ENCODE data around the gene DMRTB1.
"Not testable (repeated sequence)": the region's sequence is repeated elsewhere in the genome, so short reads cannot be mapped to it uniquely, and the experiment has no call there.

DMRTB1 gene

GRCh38 chr1:53459321-53460175 lies at the start of gene DMRTB1:
DMRTB1 (plus strand) TSS chr1:53459399; CDS start chr1:53459454, 55 bp downstream.
- DNase-seq (ENCODE audit: low read depth in 2 of 2): no peak

- no peak for DNase-seq (ENCODE audit: low read depth in 2 of 2)
Observed at GRCh38 chr1:53409695-53410094, 49.5 kb upstream of the DMRTB1 start.

- DNase-seq (ENCODE audit: low read depth in 2 of 2): peak; percentile 7 to 27
Observed at GRCh38 chr1:53410100-53410541, 49.1 kb upstream of the DMRTB1 start.

- no peak for DNase-seq (ENCODE audit: low read depth in 2 of 2)
Observed at GRCh38 chr1:53410701-53411100, 48.5 kb upstream of the DMRTB1 start.

- no peak for DNase-seq (ENCODE audit: low read depth in 2 of 2)
Observed at GRCh38 chr1:53411541-53412152, 47.6 kb upstream of the DMRTB1 start.

GRCh38 chr1:53412285-53413174 lies 46.7 kb upstream of the DMRTB1 start:
- no peak for DNase-seq (ENCODE audit: low read depth in 2 of 2)

- DNase-seq (ENCODE audit: low read depth in 2 of 2): peak; percentile 14 to 41
Observed at GRCh38 chr1:53413175-53414001, 45.8 kb upstream of the DMRTB1 start.

GRCh38 chr1:53414632-53415031 lies 44.6 kb upstream of the DMRTB1 start:
- DNase-seq (ENCODE audit: low read depth in 2 of 2): no peak

GRCh38 chr1:53415432-53415831 lies 43.8 kb upstream of the DMRTB1 start:
- no peak for DNase-seq (ENCODE audit: low read depth in 2 of 2)

- no peak for DNase-seq (ENCODE audit: low read depth in 2 of 2)
Observed at GRCh38 chr1:53416269-53416813, 42.9 kb upstream of the DMRTB1 start.

- DNase-seq (ENCODE audit: low read depth in 2 of 2): no peak
Observed at GRCh38 chr1:53417074-53417511, 42.1 kb upstream of the DMRTB1 start.

GRCh38 chr1:53419034-53419433 lies 40.2 kb upstream of the DMRTB1 start:
- no peak for DNase-seq (ENCODE audit: low read depth in 2 of 2)

GRCh38 chr1:53420341-53420740 lies 38.9 kb upstream of the DMRTB1 start:
- no peak for DNase-seq (ENCODE audit: low read depth in 2 of 2)

GRCh38 chr1:53421208-53421607 lies 38.0 kb upstream of the DMRTB1 start:
- no peak for DNase-seq (ENCODE audit: low read depth in 2 of 2)

GRCh38 chr1:53430261-53430660 lies 28.9 kb upstream of the DMRTB1 start:
- no peak for DNase-seq (ENCODE audit: low read depth in 2 of 2)

GRCh38 chr1:53430779-53431178 lies 28.4 kb upstream of the DMRTB1 start:
- no peak for DNase-seq (ENCODE audit: low read depth in 2 of 2)

- DNase-seq (ENCODE audit: low read depth in 2 of 2): no peak
Observed at GRCh38 chr1:53431244-53431643, 28.0 kb upstream of the DMRTB1 start.

GRCh38 chr1:53431805-53432565 lies 27.2 kb upstream of the DMRTB1 start:
- DNase-seq (ENCODE audit: low read depth in 2 of 2): no peak

GRCh38 chr1:53432611-53433010 lies 26.6 kb upstream of the DMRTB1 start:
- no peak for DNase-seq (ENCODE audit: low read depth in 2 of 2)

GRCh38 chr1:53434405-53435007 lies 24.7 kb upstream of the DMRTB1 start:
- DNase-seq (ENCODE audit: low read depth in 2 of 2): not testable (repeated sequence)

Data from activated CD8-positive, alpha-beta memory T cell treated with anti-CD3 and anti-CD28 coated beads for 4 hours (primary cell).